ENCODE measurements around the gene NBPF3.
A peak's percentile ranks its signal among the peaks of the same experiment; 100 is the strongest.
"Not testable (repeated sequence)": the region's sequence is repeated elsewhere in the genome, so short reads cannot be mapped to it uniquely, and the experiment has no call there.

NBPF3 gene

GRCh38 chr1:21439721-21440629 lies at the start of gene NBPF3:
Gene NBPF3 (plus strand): TSS chr1:21440137. CDS start chr1:21445087, 4,950 bp downstream.
- peak; percentile 56 for DNase-seq

- DNase-seq, result no peak
Observed at GRCh38 chr1:21391497-21391896, 48.4 kb upstream of the NBPF3 start.

GRCh38 chr1:21392587-21393263 lies 47.2 kb upstream of the NBPF3 start:
- no peak for DNase-seq

GRCh38 chr1:21396516-21396915 lies 43.4 kb upstream of the NBPF3 start:
- no peak for DNase-seq

- no peak for DNase-seq
Observed at GRCh38 chr1:21397813-21398188, 42.1 kb upstream of the NBPF3 start.

GRCh38 chr1:21401726-21402346 lies 38.1 kb upstream of the NBPF3 start:
- DNase-seq, result not testable (repeated sequence)

GRCh38 chr1:21406659-21407058 lies 33.3 kb upstream of the NBPF3 start:
- no peak for DNase-seq

- not testable (repeated sequence) for DNase-seq
Observed at GRCh38 chr1:21409897-21410296, 30.0 kb upstream of the NBPF3 start.

GRCh38 chr1:21414015-21414414 lies 25.9 kb upstream of the NBPF3 start:
- DNase-seq, result no peak

- DNase-seq, result not testable (repeated sequence)
Observed at GRCh38 chr1:21420378-21420777, 19.6 kb upstream of the NBPF3 start.

GRCh38 chr1:21421307-21421706 lies 18.6 kb upstream of the NBPF3 start:
- DNase-seq, result not testable (repeated sequence)

GRCh38 chr1:21427798-21428480 lies 12.0 kb upstream of the NBPF3 start:
- not testable (repeated sequence) for DNase-seq

GRCh38 chr1:21428481-21429073 lies 11.4 kb upstream of the NBPF3 start:
- not testable (repeated sequence) for DNase-seq

- DNase-seq, result not testable (repeated sequence)
Observed at GRCh38 chr1:21429210-21429609, 10.7 kb upstream of the NBPF3 start.

GRCh38 chr1:21430875-21431274 lies 9.1 kb upstream of the NBPF3 start:
- DNase-seq, result not testable (repeated sequence)

GRCh38 chr1:21434394-21434793 lies 5.5 kb upstream of the NBPF3 start:
- DNase-seq, result no peak

- no peak for DNase-seq
Observed at GRCh38 chr1:21435646-21436487, 4.1 kb upstream of the NBPF3 start.

- peak; percentile 2 for DNase-seq
Observed at GRCh38 chr1:21436488-21437340, 3.2 kb upstream of the NBPF3 start.

- no peak for DNase-seq
Observed at GRCh38 chr1:21437341-21437640, 2.6 kb upstream of the NBPF3 start.

- not testable (repeated sequence) for DNase-seq
Observed at GRCh38 chr1:21438646-21439312, 1.2 kb upstream of the NBPF3 start.
